HepG2 (cell line): Measurements from ENCODE around the gene CTNNA1. TPM values are rescaled to one million over a fixed set of nuclear protein-coding genes. Genes with fewer than 3 reads are reported as not detected.

Experiments
- ATAC-seq: fragments of 200-7000 bp; cut with Tn5 transposase; 3 replicates; pipeline ENCODE4 v1.9.1; 2020; ENCODE audit warnings: mild to moderate bottlenecking, moderate library complexity
- BruUV-seq: library from RNA; stranded (reverse); fragments of 400-500 nt; replicated peaks from 2 replicates; lab custom pipeline; 2021; lab: Mats Ljungman, UMichigan
- CTCF ChIA-PET: fragments of 300-600 bp; formaldehyde crosslinking; extraction: SDS; loops from one replicate; lab custom pipeline; 2021; ENCODE audit warnings: low total read pairs, inconsistent platforms, low intra/inter-chr PET ratio; lab: Yijun Ruan, JAX
- POLR2A ChIA-PET: fragments of 350-600 bp; sonication (Branson Sonifier 250); formaldehyde crosslinking; loops from one replicate; lab custom pipeline; 2020; ENCODE audit warnings: antibody characterized with exemption, inconsistent platforms; lab: Yijun Ruan, JAX
- DNase-seq: peaks from one replicate; pipeline ENCODE4 v3.0.0-alpha.2; 2015; ENCODE audit warnings: low spot score
- FAIRE-seq: peaks from 3 replicates; lab custom pipeline; 2011; peaks lifted over from hg19 to GRCh38; lab: Jason Lieb, UNC
- H2AFZ ChIP-seq: one replicate; pipeline ENCODE4 v1.6.1; 2011; ENCODE audit warnings: low read length, inconsistent platforms
- H3K27ac ChIP-seq: fragments of 300-600 bp; 3 replicates; pipeline ENCODE4 v1.8.0; 2011; ENCODE audit warnings: mixed run types, mild to moderate bottlenecking, mixed read lengths, low read length, inconsistent platforms; ENCODE audit not compliant: insufficient read depth; ENCODE audit errors: extremely low read length
- H3K27me3 ChIP-seq, 2 experiments: fragments of 200-600 bp in 1 of 2; 2 replicates in 1 of 2; 3 replicates in 1 of 2; pipeline versions ENCODE4 v1.6.0 to v1.8.0; 2011; ENCODE audit warnings: low read length in 2 of 2, mild to moderate bottlenecking in 2 of 2, moderate library complexity in 2 of 2, inconsistent platforms in 1 of 2; ENCODE audit not compliant: insufficient read depth in 2 of 2, control insufficient read depth in 1 of 2
- H3K36me3 ChIP-seq, 2 experiments: fragments of 200-600 bp in 1 of 2; replicated peaks in 1 of 2; 2 replicates in 1 of 2; 3 replicates in 1 of 2; pipeline versions ENCODE4 v1.5.1 to v1.8.0; 2011; ENCODE audit warnings: low read length in 2 of 2, inconsistent platforms in 1 of 2; ENCODE audit not compliant: insufficient read depth in 2 of 2, control insufficient read depth in 1 of 2
- H3K4me1 ChIP-seq: 2 replicates; pipeline ENCODE4 v1.5.1; 2012; ENCODE audit warnings: low read length, inconsistent platforms; ENCODE audit not compliant: insufficient read depth
- H3K4me2 ChIP-seq: 2 replicates; pipeline ENCODE4 v1.6.0; 2011; ENCODE audit warnings: low read depth, low read length, inconsistent platforms
- H3K4me3 ChIP-seq, 3 experiments: fragments of 200-600 bp in 1 of 3; sonication (generic), shearing (Covaris generic) in 1 of 3; replicated peaks in 1 of 3; 2 replicates each; pipeline ENCODE4 v1.5.1; 2011 to 2016; ENCODE audit warnings: low read length in 3 of 3, inconsistent platforms in 2 of 3, low read depth in 2 of 3, mild to moderate bottlenecking in 2 of 3, control low read depth in 1 of 3, mixed read lengths in 1 of 3; ENCODE audit not compliant: insufficient read depth in 1 of 3
- H3K79me2 ChIP-seq: one replicate; pipeline ENCODE4 v1.6.1; 2011; ENCODE audit warnings: low read length, inconsistent platforms; ENCODE audit not compliant: insufficient read depth
- H3K9ac ChIP-seq: 2 replicates; pipeline ENCODE4 v1.6.0; 2011; ENCODE audit warnings: mild to moderate bottlenecking, low read depth, low read length, inconsistent platforms; ENCODE audit not compliant: insufficient read depth
- H3K9me3 ChIP-seq: 2 replicates; pipeline ENCODE4 v1.5.1; 2012; ENCODE audit warnings: mild to moderate bottlenecking, low read length
- H4K20me1 ChIP-seq: 2 replicates; pipeline ENCODE4 v1.6.0; 2011; ENCODE audit warnings: inconsistent platforms, mild to moderate bottlenecking, low read length, moderate library complexity; ENCODE audit not compliant: insufficient read depth
- GLMP ChIP-seq: sonication (generic); formaldehyde crosslinking; IDR thresholded peaks from 2 replicates; pipeline ENCODE4 v1.9.0; 2021; ENCODE audit warnings: missing genetic modification reagents, mild to moderate bottlenecking, borderline replicate concordance
- GTF2F1 ChIP-seq: fragments of 150-350 bp; IDR thresholded peaks from 2 replicates; pipeline ENCODE4 v1.6.1; 2014; ENCODE audit warnings: low read length
- MED1 ChIP-seq: sonication (generic); formaldehyde crosslinking; IDR thresholded peaks from 2 replicates; pipeline ENCODE4 v1.4.0; 2020; ENCODE audit warnings: missing genetic modification reagents
- RBM22 ChIP-seq: fragments of 200-400 bp; formaldehyde crosslinking; optimal IDR thresholded peaks from 2 replicates; pipeline ENCODE3; 2017; ENCODE audit warnings: mild to moderate bottlenecking, low read length, moderate library complexity
- SAFB2 ChIP-seq: sonication (generic); formaldehyde crosslinking; IDR thresholded peaks from 2 replicates; pipeline ENCODE4 v1.5.1; 2020; ENCODE audit warnings: missing genetic modification reagents, low read depth, mild to moderate bottlenecking, borderline replicate concordance
- SP1 ChIP-seq, 2 experiments: fragments of 450-650 bp in 1 of 2; sonication (generic) in 1 of 2; formaldehyde crosslinking in 1 of 2; IDR thresholded peaks; 2 replicates each; pipeline versions ENCODE4 v1.4.0 to v1.6.1; 2016 to 2020; ENCODE audit warnings: missing genetic modification reagents in 1 of 2
- ZC3H13 ChIP-seq: sonication (generic); formaldehyde crosslinking; IDR thresholded peaks from 2 replicates; pipeline ENCODE4 v1.8.1; 2023; ENCODE audit warnings: mild to moderate bottlenecking, missing genetic modification reagents, moderate library complexity
- ZNF280B ChIP-seq: sonication (generic); formaldehyde crosslinking; IDR thresholded peaks from 2 replicates; pipeline ENCODE4 v1.5.0; 2020; ENCODE audit warnings: missing genetic modification reagents, mild to moderate bottlenecking, borderline replicate concordance
- ZNF343 ChIP-seq: sonication (generic); formaldehyde crosslinking; IDR thresholded peaks from 2 replicates; pipeline ENCODE4 v1.4.0; 2020; ENCODE audit warnings: mild to moderate bottlenecking, missing genetic modification reagents
- ZNF660 ChIP-seq: sonication (generic); formaldehyde crosslinking; IDR thresholded peaks from 2 replicates; pipeline ENCODE4 v1.5.1; 2020; ENCODE audit warnings: mild to moderate bottlenecking, low read depth, missing genetic modification reagents, borderline replicate concordance
- WGBS: methylation state at CpG from one replicate; pipeline ENCODE4 v1.1.6; 2017; ENCODE audit warnings: low lambda C conversion rate; 5-methylcytosine and 5-hydroxymethylcytosine counted together
- in situ Hi-C: cut with HindIII; loops from 2 replicates; pipeline ENCODE4 v1.10.0; 2017; ENCODE audit warnings: low pct_unique_long_range_greater_than_20kb; ENCODE audit not compliant: extremely low pct_ligation_motif_present
- intact Hi-C: fragments of 100-400 bp; cut with micrococcal nuclease; formaldehyde crosslinking; loops from one replicate; pipeline ENCODE4 v1.10.0; 2022; ENCODE audit not compliant: unreplicated experiment
- polyA plus RNA-seq, 8 experiments: library from polyadenylated mRNA; depleted of rRNA in 3 of 8; stranded (reverse) in 7 of 8; unstranded in 1 of 8; fragments of >200 nt; fragmentation: Illumina TruSeq in 4 of 8; extraction: Trizol in 4 of 8; gene quantifications; 2 replicates each; pipeline versions ENCODE4 v1.2.1 to v1.2.3, GENCODE V29; 2011 to 2016; ENCODE audit warnings: low read depth in 4 of 8, missing spikeins in 1 of 8, mixed read lengths in 1 of 8; ENCODE audit not compliant: insufficient read depth in 1 of 8
- total RNA-seq, 5 experiments: library from RNA; depleted of rRNA; stranded (reverse); fragments of >200 nt; fragmentation: Illumina TruSeq; extraction: Trizol; gene quantifications; 2 replicates each; pipeline ENCODE4 v1.2.3, GENCODE V29; 2016; ENCODE audit warnings: low read depth in 1 of 5

Gene CTNNA1
- total and polyA plus RNA-seq, 2 of the 13 experiments (the other 11 are each of a cell fraction or from before 2014, with no cell fraction given), result 66.8 to 162 TPM

DNA sequence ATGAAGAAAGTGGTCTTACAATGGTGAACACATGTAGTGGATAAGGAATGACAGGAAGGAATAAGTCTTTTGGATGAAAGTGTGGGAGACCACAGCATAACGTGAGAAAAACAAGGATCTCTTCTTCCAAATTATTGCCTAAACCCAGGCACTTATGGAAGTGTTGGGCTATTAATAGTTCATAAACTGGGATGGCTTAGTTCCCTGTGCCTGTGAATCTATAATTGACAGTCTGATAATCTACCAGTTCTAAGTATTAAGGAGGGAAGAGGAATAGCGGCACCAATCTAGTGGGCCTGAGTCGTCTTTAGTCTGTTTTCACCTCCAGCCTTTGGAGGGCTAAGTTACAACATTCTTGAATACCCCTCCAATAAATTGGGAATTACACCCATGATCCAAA, 161.1 kb downstream of the CTNNA1 start (continued):
- TF ChIP-seq ZNF343 (CRISPR knock-in tag) (no peak), GLMP (CRISPR knock-in tag) (no peak), ZNF280B (CRISPR knock-in tag) (no peak), ZNF660 (no peak)

DNA sequence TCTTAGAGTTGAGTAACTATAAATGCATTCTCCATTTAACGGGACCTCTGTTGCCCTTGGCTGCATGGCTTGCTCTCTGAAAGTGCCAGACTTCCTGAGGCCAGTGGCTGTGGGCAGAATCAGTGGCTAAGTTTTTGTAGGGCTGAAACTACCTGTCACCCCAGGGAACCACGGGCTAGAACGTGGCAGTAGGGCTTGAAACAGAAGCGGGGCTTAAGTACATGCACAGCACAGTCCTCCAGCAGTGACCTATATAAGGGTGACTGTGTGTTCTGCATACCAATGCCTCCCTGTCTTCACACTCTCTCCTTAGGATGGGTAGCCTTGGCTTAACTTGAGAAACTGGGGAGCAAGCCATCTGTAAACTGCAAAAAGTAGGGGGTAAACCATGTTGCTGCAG, 165.5 kb downstream of the CTNNA1 start:
- DNase-seq, result no peak
- WGBS, result 96% methylated on average over 4 of the region's 4 CpGs
- no peak overlapping the region for H3K4me2 ChIP-seq
- H3K79me2 ChIP-seq, result no peaks in the 10 kb centered on the region
- H3K27ac ChIP-seq, result no peak overlapping the region
- no peaks in the 10 kb centered on the region for H3K9me3 ChIP-seq
- ChIA-PET CTCF (no interaction called here), POLR2A (no interaction called here)
- no peaks in the 10 kb centered on the region; a peak in 1 of 5 replicates for H3K27me3 ChIP-seq
- H3K9ac ChIP-seq, result no peak overlapping the region
- no TSS peak for BruUV-seq
- peaks cover 9 to 43% of the 10 kb centered on the region in 2 experiments for H3K36me3 ChIP-seq
- no peaks in the 10 kb centered on the region for H4K20me1 ChIP-seq
- TF ChIP-seq GTF2F1 (no peak), SP1 (IDR thresholded peaks at IDR 0.05) (no peak), SP1 (CRISPR knock-in tag; IDR thresholded peaks at IDR 0.05) (no peak), RBM22 (peak; percentile 80), SAFB2 (CRISPR knock-in tag) (no peak), ZC3H13 (CRISPR knock-in tag) (no peak), MED1 (CRISPR knock-in tag) (no peak)
- intact Hi-C loops (no loop called here), in situ Hi-C loops (no loop called here)
- no peaks in the 10 kb centered on the region for H3K4me1 ChIP-seq
- ATAC-seq, result no peak
- H3K4me3 ChIP-seq, result no peak overlapping the region
- FAIRE-seq, result no peak
- no peak overlapping the region for H2AFZ ChIP-seq
